A673 (cell line): Measurements from ENCODE around the gene ZDHHC1. TPM values are rescaled to one million over a fixed set of nuclear protein-coding genes. Genes with fewer than 3 reads are reported as not detected.
"Not testable (repeated sequence)": the region's sequence is repeated elsewhere in the genome, so short reads cannot be mapped to it uniquely, and the experiment has no call there.

ENCODE experiments used
- BruUV-seq: library from RNA; stranded (reverse); fragments of 400-500 nt; replicated peaks from 2 replicates; lab custom pipeline; 2021; lab: Mats Ljungman, UMichigan
- CTCF ChIA-PET: fragments of 300-600 bp; sonication (Branson Sonifier 250); formaldehyde crosslinking; loops from one replicate; lab custom pipeline; 2022; ENCODE audit warnings: antibody characterized with exemption; lab: Charles Lee
- POLR2A ChIA-PET: fragments of 300-600 bp; sonication (Branson Sonifier 250); formaldehyde crosslinking; loops from one replicate; lab custom pipeline; 2022; ENCODE audit warnings: antibody characterized with exemption; ENCODE audit not compliant: low non-redundant PET; lab: Charles Lee
- DNase-seq: peaks from one replicate; pipeline ENCODE4 v3.0.0-alpha.2; 2015; ENCODE audit warnings: low spot score
- H3K27ac ChIP-seq: fragments of 200-600 bp; sonication (generic); 2 replicates; pipeline ENCODE4 v1.5.1; 2016; ENCODE audit warnings: mixed run types, low read depth, mild to moderate bottlenecking, mixed read lengths, antibody characterized with exemption, low read length; ENCODE audit not compliant: poor library complexity, severe bottlenecking
- H3K27me3 ChIP-seq: fragments of 200-600 bp; sonication (generic); replicated peaks from 2 replicates; pipeline ENCODE4 v1.6.1; 2017; ENCODE audit warnings: mixed run types, low read depth, mild to moderate bottlenecking, mixed read lengths, antibody characterized with exemption, low read length; ENCODE audit not compliant: insufficient read depth, poor library complexity
- H3K36me3 ChIP-seq: fragments of 200-600 bp; sonication (generic); 2 replicates; pipeline ENCODE4 v1.6.1; 2016; ENCODE audit warnings: mixed run types, mild to moderate bottlenecking, mixed read lengths, antibody characterized with exemption, low read length; ENCODE audit not compliant: insufficient read depth, poor library complexity, severe bottlenecking
- H3K4me1 ChIP-seq: fragments of 200-600 bp; sonication (generic); 2 replicates; pipeline ENCODE4 v1.6.1; 2017; ENCODE audit warnings: mixed run types, mild to moderate bottlenecking, mixed read lengths, antibody characterized with exemption, low read length; ENCODE audit not compliant: insufficient read depth, poor library complexity, severe bottlenecking
- H3K4me3 ChIP-seq: fragments of 200-600 bp; sonication (generic); 2 replicates; pipeline ENCODE4 v1.5.1; 2016; ENCODE audit warnings: low read depth, mixed run types, mild to moderate bottlenecking, mixed read lengths, low read length; ENCODE audit not compliant: poor library complexity, severe bottlenecking
- H3K9me3 ChIP-seq: fragments of 200-600 bp; sonication (generic); 2 replicates; pipeline ENCODE4 v1.6.1; 2016; ENCODE audit warnings: mixed run types, low read depth, mild to moderate bottlenecking, mixed read lengths, antibody characterized with exemption, low read length; ENCODE audit not compliant: poor library complexity, severe bottlenecking
- CTCF ChIP-seq: fragments of 300-800, 200-600 bp; sonication (generic); conservative IDR thresholded peaks from 2 replicates; pipeline ENCODE4 v1.5.1; 2017; ENCODE audit warnings: low read depth, mild to moderate bottlenecking, antibody characterized with exemption, low read length, moderate library complexity, mixed read lengths
- EZH2 ChIP-seq: fragments of 200-600 bp; sonication (generic); IDR thresholded peaks from 2 replicates; pipeline ENCODE4 v1.6.1; 2017; ENCODE audit warnings: borderline replicate concordance, low read depth, mild to moderate bottlenecking, mixed read lengths, antibody characterized with exemption, low read length; ENCODE audit not compliant: poor library complexity, severe bottlenecking
- intact Hi-C: fragments of 100-400 bp; cut with micrococcal nuclease; formaldehyde crosslinking; loops from one replicate; pipeline ENCODE4 v1.10.0; 2022; ENCODE audit not compliant: unreplicated experiment
- total RNA-seq: library from RNA; stranded (reverse); gene quantifications from 2 replicates; pipeline ENCODE4 v1.2.3, GENCODE V29; 2021

Gene ZDHHC1
- total RNA-seq, 1 experiment from 2014 or later: 5.3 TPM

DNA sequence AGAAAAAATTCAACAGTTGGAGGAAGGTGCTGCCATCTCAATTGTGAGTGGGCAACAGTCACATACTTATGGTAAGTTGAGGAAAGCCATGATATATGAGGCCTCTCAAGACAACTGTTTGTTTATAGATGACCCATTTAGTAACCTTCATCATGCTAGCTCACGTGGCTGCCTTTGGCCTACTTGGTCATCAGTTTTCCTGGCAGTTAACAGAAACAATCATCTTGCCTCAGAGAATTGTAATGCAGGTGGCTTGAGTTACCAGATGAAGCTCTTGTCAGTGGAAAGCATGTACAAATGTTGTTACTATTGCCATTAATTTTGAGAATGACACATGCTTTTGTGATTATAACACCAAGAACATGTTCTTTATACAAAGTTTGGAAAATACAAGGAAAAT is 37.6 kb downstream of the ZDHHC1 start:
- BruUV-seq: no TSS peak
- CTCF ChIA-PET: no interaction called here
- TF ChIP-seq CTCF (no peak), EZH2 (no peak)
- Histone ChIP-seq H3K9me3 (no peaks in the 10 kb centered on the region), H3K27ac (no peak overlapping the region), H3K27me3 (no peaks in the 10 kb centered on the region), H3K4me3 (no peak overlapping the region), H3K36me3 (no peaks in the 10 kb centered on the region), H3K4me1 (no peaks in the 10 kb centered on the region)
- intact Hi-C loops: no loop called here
- DNase-seq: no peak
- POLR2A ChIA-PET: no interaction called here

GRCh38 chr16:67376012-67376411 is 40.3 kb downstream of the ZDHHC1 start:
- BruUV-seq, H3K36me3 ChIP-seq, CTCF ChIA-PET, H3K4me3 ChIP-seq, H3K27me3 ChIP-seq, DNase-seq, POLR2A ChIA-PET, intact Hi-C loops, H3K4me1 ChIP-seq, H3K9me3 ChIP-seq, H3K27ac ChIP-seq: not testable (repeated sequence)

GRCh38 chr16:67372664-67373063 is 43.6 kb downstream of the ZDHHC1 start:
- no peaks in the 10 kb centered on the region for H3K36me3 ChIP-seq
- no TSS peak for BruUV-seq
- no peak overlapping the region for H3K27ac ChIP-seq
- POLR2A ChIA-PET: no interaction called here
- no peak overlapping the region for H3K4me3 ChIP-seq
- peak; percentile 34 for DNase-seq
- peaks cover 14% of the 10 kb centered on the region for H3K27me3 ChIP-seq
- intact Hi-C loops: no loop called here
- H3K4me1 ChIP-seq: no peaks in the 10 kb centered on the region
- CTCF ChIA-PET: interaction anchor here (0.6 to 1.0 kb wide), 3 partner anchors 46 to 171 kb away, joined by 3 to 13 read pairs (median 3); partner anchors contain the start of genes KCTD19 and LRRC36
- H3K9me3 ChIP-seq: no peaks in the 10 kb centered on the region
- TF ChIP-seq EZH2: no peak
- TF ChIP-seq CTCF: peak; percentile 60

- Histone ChIP-seq H3K27ac (no peak overlapping the region), H3K9me3 (no peaks in the 10 kb centered on the region), H3K4me1 (no peaks in the 10 kb centered on the region), H3K36me3 (no peaks in the 10 kb centered on the region), H3K4me3 (no peak overlapping the region), H3K27me3 (peaks cover 28% of the 10 kb centered on the region)
- DNase-seq: no peak
- intact Hi-C loops: no loop called here
- TF ChIP-seq EZH2: no peak
- no peak for TF ChIP-seq CTCF
- BruUV-seq: no TSS peak
- ChIA-PET CTCF (no interaction called here), POLR2A (no interaction called here)
Measured at GRCh38 chr16:67370661-67371060, 45.6 kb downstream of the ZDHHC1 start.
